Aortic smooth muscle cell (primary cell): ENCODE measurements around the gene RASAL2. TPM values are rescaled to one million over a fixed set of nuclear protein-coding genes. Genes with fewer than 3 reads are reported as not detected.

Source experiments
- total RNA-seq: library from RNA; depleted of rRNA; stranded (reverse); fragments of >200 nt; gene quantifications from 2 replicates; pipeline ENCODE4 v1.2.3, GENCODE V29; 2014

The RASAL2 gene
- 16.5 and 17.9 TPM in 2 replicates for total RNA-seq

GRCh38 chr1:178093951-178094738 is at the start of gene RASAL2:
RASAL2 (plus strand) TSS chr1:178094104; CDS start chr1:178094493, 389 bp downstream.

GRCh38 chr1:178496410-178497135 is 402.7 kb downstream of the RASAL2 start, which contains the start of gene CLEC20A:
CLEC20A (minus strand) TSS chr1:178496964; CDS start chr1:178496939, 25 bp downstream.

DNA sequence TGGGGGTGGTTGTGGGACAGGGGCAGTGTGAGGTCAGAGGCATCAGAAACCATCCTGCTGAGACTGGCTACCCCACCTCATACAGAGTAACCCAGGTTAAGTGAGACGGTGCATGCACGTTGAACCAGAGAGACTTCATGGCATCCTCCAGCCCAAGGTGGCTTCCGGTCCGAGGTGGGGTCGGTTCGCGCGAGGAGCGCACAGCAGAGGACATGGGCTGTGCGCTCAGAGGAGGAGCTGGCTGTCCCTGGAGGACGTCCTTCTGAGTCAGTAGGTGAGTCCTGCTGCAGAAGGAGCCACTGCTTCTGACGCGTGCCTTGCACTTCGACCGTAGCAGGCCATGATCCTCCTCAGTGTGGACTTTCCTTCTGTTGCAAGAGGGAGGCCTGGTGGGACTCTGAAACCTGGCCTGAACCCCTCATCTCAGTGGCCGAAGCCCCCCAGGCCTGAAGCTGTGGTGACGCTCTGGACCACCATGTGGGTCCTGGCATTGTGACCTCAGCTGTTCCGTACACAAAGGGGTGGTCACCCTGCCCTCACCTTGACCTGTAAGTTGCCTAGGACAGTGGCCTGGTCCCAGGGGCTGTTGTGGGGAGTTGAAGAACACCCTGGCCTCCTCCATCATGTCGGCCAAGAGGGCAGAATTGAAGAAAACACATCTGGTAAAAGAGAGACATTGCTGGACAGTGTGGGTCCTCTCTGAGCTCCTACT is 418.8 kb downstream of the RASAL2 start, which contains the start of gene TEX35:
TSS of gene TEX35 (plus strand) at position 544 of the 712 bp plus-strand sequence. CDS start at position 624, 80 bp downstream.

Other genes with a start within 250 kb of the RASAL2 start
- gene SEC16B, start 124.0 kb upstream of the RASAL2 start, total RNA-seq: 4.1 and 4.4 TPM in 2 replicates